SK-N-MC (cell line): Measurements from ENCODE around the gene ANKS1B.

Experiments
- EZH2 ChIP-seq: fragments of 200-600 bp; sonication (generic); IDR thresholded peaks from one replicate; pipeline ENCODE4 v1.6.1; 2017; ENCODE audit warnings: antibody characterized with exemption
- POLR2AphosphoS5 ChIP-seq: IDR thresholded peaks from 2 replicates; pipeline ENCODE4 v1.6.1; 2012; ENCODE audit warnings: mild to moderate bottlenecking, low read depth, low read length, borderline replicate concordance

GRCh38 chr12:99260456-99260996 is 724.2 kb downstream of the ANKS1B start:
- TF ChIP-seq EZH2 (no peak), POLR2AphosphoS5 (no peak)
